Neural progenitor cell (in vitro differentiated cells): ENCODE measurements around the gene PRKCH.

Experiments
- CTCF ChIP-seq: fragments of 200-600 bp; sonication (generic); IDR thresholded peaks from 2 replicates; pipeline ENCODE4 v1.5.1; 2017; ENCODE audit warnings: antibody characterized with exemption, mild to moderate bottlenecking
- EZH2 ChIP-seq: fragments of 200-600 bp; sonication (generic); IDR thresholded peaks from 2 replicates; pipeline ENCODE4 v1.6.1; 2017; ENCODE audit warnings: antibody characterized with exemption, mild to moderate bottlenecking, moderate library complexity
- EZH2phosphoT487 ChIP-seq: fragments of 200-600 bp; sonication (generic); IDR thresholded peaks from 2 replicates; pipeline ENCODE4 v1.6.1; 2017; ENCODE audit warnings: antibody characterized with exemption

GRCh38 chr14:61451891-61452400 is 130.6 kb downstream of the PRKCH start:
- TF ChIP-seq CTCF (no peak), EZH2phosphoT487 (no peak), EZH2 (no peak)
